WTC11 (cell line): ENCODE measurements around the gene STK32B. TPM values are rescaled to one million over a fixed set of nuclear protein-coding genes. Genes with fewer than 3 reads are reported as not detected.
"Not testable (repeated sequence)": the region's sequence is repeated elsewhere in the genome, so short reads cannot be mapped to it uniquely, and the experiment has no call there.

Experiments
- ATAC-seq: fragments of 200-7000 bp; cut with Tn5 transposase; 2 replicates; pipeline ENCODE4 v1.10.0; 2021; ENCODE audit warnings: mild to moderate bottlenecking, moderate library complexity
- CTCF ChIA-PET: fragments of 300-600 bp; sonication (Branson Sonifier 250); formaldehyde crosslinking; loops from one replicate; lab custom pipeline; 2021; ENCODE audit warnings: antibody characterized with exemption; lab: Charles Lee
- POLR2A ChIA-PET: fragments of 350-600 bp; sonication (Branson Sonifier 250); formaldehyde crosslinking; loops from one replicate; lab custom pipeline; 2021; ENCODE audit warnings: antibody characterized with exemption; lab: Charles Lee
- DNase-seq: peaks from one replicate; pipeline ENCODE4 v3.0.0; 2021; ENCODE audit warnings: low spot score
- H3K27ac Mint-ChIP-seq: 2 replicates; pipeline ENCODE4 v1.8.0; 2021; ENCODE audit warnings: mixed read lengths
- H3K27me3 Mint-ChIP-seq: 2 replicates; pipeline ENCODE4 v1.8.0; 2021; ENCODE audit warnings: low read depth, mild to moderate bottlenecking, moderate library complexity, mixed read lengths
- H3K36me3 Mint-ChIP-seq: 2 replicates; pipeline ENCODE4 v1.8.0; 2021; ENCODE audit warnings: mixed read lengths
- H3K4me1 Mint-ChIP-seq: 2 replicates; pipeline ENCODE4 v1.8.0; 2022; ENCODE audit warnings: mixed read lengths
- H3K4me3 Mint-ChIP-seq: 2 replicates; pipeline ENCODE4 v1.8.0; 2021; ENCODE audit warnings: mild to moderate bottlenecking, moderate library complexity, mixed read lengths
- H3K9me3 Mint-ChIP-seq: 2 replicates; pipeline ENCODE4 v1.8.0; 2021; ENCODE audit warnings: mixed read lengths
- CBFB ChIP-seq: sonication (generic); formaldehyde crosslinking; IDR thresholded peaks from 2 replicates; pipeline ENCODE4 v1.8.1; 2022; ENCODE audit warnings: mild to moderate bottlenecking, low read depth, missing genetic modification reagents
- CREM ChIP-seq: sonication (generic); formaldehyde crosslinking; IDR thresholded peaks from 2 replicates; pipeline ENCODE4 v1.8.1; 2022; ENCODE audit warnings: mild to moderate bottlenecking, missing genetic modification reagents, moderate library complexity
- FOXK1 ChIP-seq: sonication (generic); formaldehyde crosslinking; IDR thresholded peaks from 2 replicates; pipeline ENCODE4 v1.8.0; 2022; ENCODE audit warnings: mild to moderate bottlenecking, moderate library complexity, missing genetic modification reagents
- GRHL2 ChIP-seq: fragments of 250-450 bp; sonication (Bioruptor Pico); IDR thresholded peaks from 2 replicates; pipeline ENCODE4 v1.8.0; 2022; ENCODE audit warnings: mild to moderate bottlenecking, moderate library complexity; ENCODE audit not compliant: insufficient replicate concordance, severe bottlenecking
- JAZF1 ChIP-seq: fragments of 250-450 bp; sonication (Bioruptor Pico); IDR thresholded peaks from 2 replicates; pipeline ENCODE4 v1.9.0; 2021; ENCODE audit warnings: moderate library complexity, mild to moderate bottlenecking, inconsistent platforms
- NFATC4 ChIP-seq: fragments of 250-450 bp; sonication (Bioruptor Pico); IDR thresholded peaks from 2 replicates; pipeline ENCODE4 v1.9.0; 2021; ENCODE audit warnings: mild to moderate bottlenecking
- NFE2L1 ChIP-seq: sonication (generic); formaldehyde crosslinking; IDR thresholded peaks from 2 replicates; pipeline ENCODE4 v1.8.1; 2023; ENCODE audit warnings: missing genetic modification reagents
- NR1H2 ChIP-seq: sonication (generic); formaldehyde crosslinking; IDR thresholded peaks from 2 replicates; pipeline ENCODE4 v1.9.0; 2021; ENCODE audit warnings: mild to moderate bottlenecking, moderate library complexity, missing genetic modification reagents
- RELA ChIP-seq: sonication (generic); formaldehyde crosslinking; IDR thresholded peaks from 2 replicates; pipeline ENCODE4 v1.8.1; 2022; ENCODE audit warnings: missing genetic modification reagents, mild to moderate bottlenecking, borderline replicate concordance
- SOX15 ChIP-seq: fragments of 250-450 bp; sonication (Bioruptor Pico); IDR thresholded peaks from 2 replicates; pipeline ENCODE4 v1.9.0; 2021; ENCODE audit warnings: mild to moderate bottlenecking
- TEAD4 ChIP-seq: sonication (generic); formaldehyde crosslinking; IDR thresholded peaks from 2 replicates; pipeline ENCODE4 v1.8.0; 2022; ENCODE audit warnings: mild to moderate bottlenecking, missing genetic modification reagents
- TP53 ChIP-seq: sonication (generic); formaldehyde crosslinking; IDR thresholded peaks from 2 replicates; pipeline ENCODE4 v1.8.1; 2023; ENCODE audit warnings: mild to moderate bottlenecking, missing genetic modification reagents
- ZNF121 ChIP-seq: sonication (generic); formaldehyde crosslinking; IDR thresholded peaks from 2 replicates; pipeline ENCODE4 v1.8.0; 2023; ENCODE audit warnings: missing genetic modification reagents
- ZNF423 ChIP-seq: fragments of 250-450 bp; sonication (Bioruptor Pico); IDR thresholded peaks from 2 replicates; pipeline ENCODE4 v2.1.2; 2022; ENCODE audit warnings: mild to moderate bottlenecking, moderate library complexity
- total RNA-seq: library from RNA; stranded (reverse); gene quantifications from 3 replicates; pipeline ENCODE4 v1.2.3, GENCODE V29; 2021
- TF ChIP-seq, protein P1 (sequence below): sonication (generic); formaldehyde crosslinking; IDR thresholded peaks from 2 replicates; pipeline ENCODE4 v1.8.1; 2023; ENCODE audit warnings: mild to moderate bottlenecking, missing genetic modification reagents, borderline replicate concordance
- TF ChIP-seq, protein P2 (sequence below): sonication (generic); formaldehyde crosslinking; conservative IDR thresholded peaks from 2 replicates; pipeline ENCODE4 v1.8.1; 2022; ENCODE audit warnings: mild to moderate bottlenecking, missing genetic modification reagents
- TF ChIP-seq, protein P3 (sequence below): sonication (generic); formaldehyde crosslinking; IDR thresholded peaks from 2 replicates; pipeline ENCODE4 v1.8.0; 2023; ENCODE audit warnings: mild to moderate bottlenecking, missing genetic modification reagents
- TF ChIP-seq, protein P4 (sequence below): sonication (generic); formaldehyde crosslinking; IDR thresholded peaks from 2 replicates; pipeline ENCODE4 v1.8.1; 2022; ENCODE audit warnings: missing genetic modification reagents, borderline replicate concordance
- TF ChIP-seq, protein P5 (sequence below): sonication (generic); formaldehyde crosslinking; IDR thresholded peaks from 2 replicates; pipeline ENCODE4 v1.8.0; 2023; ENCODE audit warnings: missing genetic modification reagents

STK32B gene
- total RNA-seq, 1 experiment from 2014 or later: 1.9 TPM

DNA sequence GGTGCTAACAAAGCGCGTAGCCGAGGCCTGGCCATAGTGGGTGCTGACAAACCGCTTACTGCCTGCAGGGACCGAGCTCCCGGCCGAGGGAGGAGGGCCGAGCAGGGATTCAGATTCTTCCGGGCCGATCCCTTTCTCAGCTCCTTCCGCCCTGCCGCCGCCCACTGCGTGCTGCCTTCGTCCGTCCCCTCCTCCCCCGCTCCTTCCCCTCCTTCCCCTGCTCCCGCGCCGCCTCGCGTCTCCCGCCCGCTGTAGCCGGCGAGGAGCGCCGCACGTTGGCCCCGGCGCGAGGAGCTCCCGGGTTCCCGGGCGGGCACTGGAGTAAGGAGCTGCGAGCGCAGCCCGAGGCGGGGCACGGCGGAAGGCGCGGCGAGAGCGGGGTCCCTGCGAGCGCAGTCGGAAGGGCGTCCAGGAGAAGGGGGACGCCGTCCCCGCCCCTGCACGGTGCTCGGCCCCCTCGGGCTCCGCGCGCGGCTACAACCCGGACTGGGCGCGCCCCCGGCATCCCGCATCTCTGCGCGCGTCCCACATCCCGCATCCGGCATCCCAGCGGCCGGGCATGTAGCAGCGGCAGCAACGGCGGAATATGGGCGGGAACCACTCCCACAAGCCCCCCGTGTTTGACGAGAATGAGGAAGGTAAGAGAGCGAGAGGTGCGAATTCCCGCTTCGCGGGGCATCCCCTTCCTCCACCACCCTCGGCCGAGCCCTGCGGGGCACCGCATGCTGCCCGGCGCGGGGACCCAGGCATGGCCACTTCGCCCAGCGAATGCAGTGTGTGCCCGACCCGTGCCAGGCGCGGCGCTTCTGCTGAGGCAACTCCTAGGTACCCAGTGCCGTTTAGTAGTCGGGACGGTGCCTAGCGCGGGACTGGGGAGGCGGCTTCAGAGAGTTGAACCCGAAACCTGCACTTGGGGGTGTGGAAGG is at the start of gene STK32B (continued):
- TF ChIP-seq CREM (CRISPR knock-in tag): no peak
- no peak for TF ChIP-seq ZNF121
- no peak for TF ChIP-seq NFATC4 (CRISPR knock-in tag)
- TF ChIP-seq NR1H2 (CRISPR knock-in tag): 0 out of 2 replicates have a peak, but pooled peaks have one; percentile 34
- TF ChIP-seq, protein P1, sequence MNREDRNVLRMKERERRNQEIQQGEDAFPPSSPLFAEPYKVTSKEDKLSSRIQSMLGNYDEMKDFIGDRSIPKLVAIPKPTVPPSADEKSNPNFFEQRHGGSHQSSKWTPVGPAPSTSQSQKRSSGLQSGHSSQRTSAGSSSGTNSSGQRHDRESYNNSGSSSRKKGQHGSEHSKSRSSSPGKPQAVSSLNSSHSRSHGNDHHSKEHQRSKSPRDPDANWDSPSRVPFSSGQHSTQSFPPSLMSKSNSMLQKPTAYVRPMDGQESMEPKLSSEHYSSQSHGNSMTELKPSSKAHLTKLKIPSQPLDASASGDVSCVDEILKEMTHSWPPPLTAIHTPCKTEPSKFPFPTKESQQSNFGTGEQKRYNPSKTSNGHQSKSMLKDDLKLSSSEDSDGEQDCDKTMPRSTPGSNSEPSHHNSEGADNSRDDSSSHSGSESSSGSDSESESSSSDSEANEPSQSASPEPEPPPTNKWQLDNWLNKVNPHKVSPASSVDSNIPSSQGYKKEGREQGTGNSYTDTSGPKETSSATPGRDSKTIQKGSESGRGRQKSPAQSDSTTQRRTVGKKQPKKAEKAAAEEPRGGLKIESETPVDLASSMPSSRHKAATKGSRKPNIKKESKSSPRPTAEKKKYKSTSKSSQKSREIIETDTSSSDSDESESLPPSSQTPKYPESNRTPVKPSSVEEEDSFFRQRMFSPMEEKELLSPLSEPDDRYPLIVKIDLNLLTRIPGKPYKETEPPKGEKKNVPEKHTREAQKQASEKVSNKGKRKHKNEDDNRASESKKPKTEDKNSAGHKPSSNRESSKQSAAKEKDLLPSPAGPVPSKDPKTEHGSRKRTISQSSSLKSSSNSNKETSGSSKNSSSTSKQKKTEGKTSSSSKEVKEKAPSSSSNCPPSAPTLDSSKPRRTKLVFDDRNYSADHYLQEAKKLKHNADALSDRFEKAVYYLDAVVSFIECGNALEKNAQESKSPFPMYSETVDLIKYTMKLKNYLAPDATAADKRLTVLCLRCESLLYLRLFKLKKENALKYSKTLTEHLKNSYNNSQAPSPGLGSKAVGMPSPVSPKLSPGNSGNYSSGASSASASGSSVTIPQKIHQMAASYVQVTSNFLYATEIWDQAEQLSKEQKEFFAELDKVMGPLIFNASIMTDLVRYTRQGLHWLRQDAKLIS (CRISPR knock-in tag): no peak
- TF ChIP-seq NFE2L1: peak; percentile 76; the same call in 1 of the 2 replicates
- no peak; the same call in 1 of the 2 replicates for TF ChIP-seq CBFB (CRISPR knock-in tag)
- no peak for TF ChIP-seq JAZF1
- TF ChIP-seq RELA: peak; percentile 18; the same call in 1 of the 2 replicates
- TF ChIP-seq FOXK1 (CRISPR knock-in tag): 0 out of 2 replicates have a peak, but pooled peaks have one; percentile 16
- TF ChIP-seq TEAD4 (CRISPR knock-in tag): no peak
- TF ChIP-seq, protein P2, sequence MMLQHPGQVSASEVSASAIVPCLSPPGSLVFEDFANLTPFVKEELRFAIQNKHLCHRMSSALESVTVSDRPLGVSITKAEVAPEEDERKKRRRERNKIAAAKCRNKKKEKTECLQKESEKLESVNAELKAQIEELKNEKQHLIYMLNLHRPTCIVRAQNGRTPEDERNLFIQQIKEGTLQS (CRISPR knock-in tag): no peak
- no peak for TF ChIP-seq SOX15
- TF ChIP-seq, protein P3, sequence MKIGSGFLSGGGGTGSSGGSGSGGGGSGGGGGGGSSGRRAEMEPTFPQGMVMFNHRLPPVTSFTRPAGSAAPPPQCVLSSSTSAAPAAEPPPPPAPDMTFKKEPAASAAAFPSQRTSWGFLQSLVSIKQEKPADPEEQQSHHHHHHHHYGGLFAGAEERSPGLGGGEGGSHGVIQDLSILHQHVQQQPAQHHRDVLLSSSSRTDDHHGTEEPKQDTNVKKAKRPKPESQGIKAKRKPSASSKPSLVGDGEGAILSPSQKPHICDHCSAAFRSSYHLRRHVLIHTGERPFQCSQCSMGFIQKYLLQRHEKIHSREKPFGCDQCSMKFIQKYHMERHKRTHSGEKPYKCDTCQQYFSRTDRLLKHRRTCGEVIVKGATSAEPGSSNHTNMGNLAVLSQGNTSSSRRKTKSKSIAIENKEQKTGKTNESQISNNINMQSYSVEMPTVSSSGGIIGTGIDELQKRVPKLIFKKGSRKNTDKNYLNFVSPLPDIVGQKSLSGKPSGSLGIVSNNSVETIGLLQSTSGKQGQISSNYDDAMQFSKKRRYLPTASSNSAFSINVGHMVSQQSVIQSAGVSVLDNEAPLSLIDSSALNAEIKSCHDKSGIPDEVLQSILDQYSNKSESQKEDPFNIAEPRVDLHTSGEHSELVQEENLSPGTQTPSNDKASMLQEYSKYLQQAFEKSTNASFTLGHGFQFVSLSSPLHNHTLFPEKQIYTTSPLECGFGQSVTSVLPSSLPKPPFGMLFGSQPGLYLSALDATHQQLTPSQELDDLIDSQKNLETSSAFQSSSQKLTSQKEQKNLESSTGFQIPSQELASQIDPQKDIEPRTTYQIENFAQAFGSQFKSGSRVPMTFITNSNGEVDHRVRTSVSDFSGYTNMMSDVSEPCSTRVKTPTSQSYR: no peak
- TF ChIP-seq, protein P4, sequence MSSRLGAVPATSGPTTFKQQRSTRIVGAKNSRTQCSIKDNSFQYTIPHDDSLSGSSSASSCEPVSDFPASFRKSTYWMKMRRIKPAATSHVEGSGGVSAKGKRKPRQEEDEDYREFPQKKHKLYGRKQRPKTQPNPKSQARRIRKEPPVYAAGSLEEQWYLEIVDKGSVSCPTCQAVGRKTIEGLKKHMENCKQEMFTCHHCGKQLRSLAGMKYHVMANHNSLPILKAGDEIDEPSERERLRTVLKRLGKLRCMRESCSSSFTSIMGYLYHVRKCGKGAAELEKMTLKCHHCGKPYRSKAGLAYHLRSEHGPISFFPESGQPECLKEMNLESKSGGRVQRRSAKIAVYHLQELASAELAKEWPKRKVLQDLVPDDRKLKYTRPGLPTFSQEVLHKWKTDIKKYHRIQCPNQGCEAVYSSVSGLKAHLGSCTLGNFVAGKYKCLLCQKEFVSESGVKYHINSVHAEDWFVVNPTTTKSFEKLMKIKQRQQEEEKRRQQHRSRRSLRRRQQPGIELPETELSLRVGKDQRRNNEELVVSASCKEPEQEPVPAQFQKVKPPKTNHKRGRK: no peak
- no peak for TF ChIP-seq ZNF423 (CRISPR knock-in tag)
- peak; percentile 22; the same call in 1 of the 2 replicates for TF ChIP-seq TP53 (CRISPR knock-in tag)
- TF ChIP-seq GRHL2 (CRISPR knock-in tag): no peak
- TF ChIP-seq, protein P5, sequence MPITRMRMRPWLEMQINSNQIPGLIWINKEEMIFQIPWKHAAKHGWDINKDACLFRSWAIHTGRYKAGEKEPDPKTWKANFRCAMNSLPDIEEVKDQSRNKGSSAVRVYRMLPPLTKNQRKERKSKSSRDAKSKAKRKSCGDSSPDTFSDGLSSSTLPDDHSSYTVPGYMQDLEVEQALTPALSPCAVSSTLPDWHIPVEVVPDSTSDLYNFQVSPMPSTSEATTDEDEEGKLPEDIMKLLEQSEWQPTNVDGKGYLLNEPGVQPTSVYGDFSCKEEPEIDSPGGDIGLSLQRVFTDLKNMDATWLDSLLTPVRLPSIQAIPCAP (CRISPR knock-in tag): no peak; the same call in 1 of the 2 replicates

DNA sequence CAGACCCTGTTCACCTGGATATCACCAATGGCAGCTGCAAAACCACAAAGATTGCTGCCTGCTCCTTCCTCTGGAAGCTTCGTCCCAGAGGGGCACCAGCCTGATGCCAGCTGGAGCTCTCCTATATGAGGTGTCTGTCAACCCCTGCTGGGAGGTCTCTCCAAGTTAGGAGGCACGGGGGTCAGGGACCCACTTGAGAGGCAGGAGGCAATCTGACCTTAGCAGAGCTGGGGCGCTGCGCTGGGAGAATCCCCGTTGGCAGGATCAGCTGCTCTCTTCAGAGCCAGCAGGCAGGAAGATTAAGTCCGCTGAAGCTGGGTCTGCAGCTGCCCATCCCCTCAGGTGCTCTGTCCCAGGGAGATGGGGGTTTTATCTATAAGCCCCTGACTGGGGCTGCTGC is 49.6 kb upstream of the STK32B start:
- H3K4me1 Mint-ChIP-seq, H3K27ac Mint-ChIP-seq, DNase-seq, H3K4me3 Mint-ChIP-seq, POLR2A ChIA-PET, H3K36me3 Mint-ChIP-seq, CTCF ChIA-PET, H3K9me3 Mint-ChIP-seq, ATAC-seq: not testable (repeated sequence)
- H3K27me3 Mint-ChIP-seq: peaks cover 12% of the 10 kb centered on the region
